WTC11 (cell line): ENCODE results near the gene ADGRL3. TPM values are rescaled to one million over a fixed set of nuclear protein-coding genes. Genes with fewer than 3 reads are reported as not detected.

Experiments used
- ATAC-seq: fragments of 200-7000 bp; cut with Tn5 transposase; 2 replicates; pipeline ENCODE4 v1.10.0; 2021; ENCODE audit warnings: mild to moderate bottlenecking, moderate library complexity
- CTCF ChIA-PET: fragments of 300-600 bp; sonication (Branson Sonifier 250); formaldehyde crosslinking; loops from one replicate; lab custom pipeline; 2021; ENCODE audit warnings: antibody characterized with exemption; lab: Charles Lee
- POLR2A ChIA-PET: fragments of 350-600 bp; sonication (Branson Sonifier 250); formaldehyde crosslinking; loops from one replicate; lab custom pipeline; 2021; ENCODE audit warnings: antibody characterized with exemption; lab: Charles Lee
- DNase-seq: peaks from one replicate; pipeline ENCODE4 v3.0.0; 2021; ENCODE audit warnings: low spot score
- H3K27ac Mint-ChIP-seq: 2 replicates; pipeline ENCODE4 v1.8.0; 2021; ENCODE audit warnings: mixed read lengths
- H3K27me3 Mint-ChIP-seq: 2 replicates; pipeline ENCODE4 v1.8.0; 2021; ENCODE audit warnings: low read depth, mild to moderate bottlenecking, moderate library complexity, mixed read lengths
- H3K36me3 Mint-ChIP-seq: 2 replicates; pipeline ENCODE4 v1.8.0; 2021; ENCODE audit warnings: mixed read lengths
- H3K4me1 Mint-ChIP-seq: 2 replicates; pipeline ENCODE4 v1.8.0; 2022; ENCODE audit warnings: mixed read lengths
- H3K4me3 Mint-ChIP-seq: 2 replicates; pipeline ENCODE4 v1.8.0; 2021; ENCODE audit warnings: mild to moderate bottlenecking, moderate library complexity, mixed read lengths
- H3K9me3 Mint-ChIP-seq: 2 replicates; pipeline ENCODE4 v1.8.0; 2021; ENCODE audit warnings: mixed read lengths
- ARID4B ChIP-seq: sonication (generic); formaldehyde crosslinking; IDR thresholded peaks from 2 replicates; pipeline ENCODE4 v1.8.0; 2023; ENCODE audit warnings: missing genetic modification reagents, mild to moderate bottlenecking, borderline replicate concordance
- CDX4 ChIP-seq: fragments of 250-450 bp; sonication (Bioruptor Pico); IDR thresholded peaks from 2 replicates; pipeline ENCODE4 v1.9.0; 2021; ENCODE audit warnings: moderate library complexity, mild to moderate bottlenecking, inconsistent platforms, borderline replicate concordance
- E2F5 ChIP-seq: sonication (generic); formaldehyde crosslinking; IDR thresholded peaks from 2 replicates; pipeline ENCODE4 v1.8.1; 2022; ENCODE audit warnings: mild to moderate bottlenecking, moderate library complexity, missing genetic modification reagents
- HMGXB4 ChIP-seq: sonication (generic); formaldehyde crosslinking; IDR thresholded peaks from 2 replicates; pipeline ENCODE4 v1.8.1; 2023; ENCODE audit warnings: mild to moderate bottlenecking, moderate library complexity, missing genetic modification reagents
- MAX ChIP-seq: sonication (generic); formaldehyde crosslinking; IDR thresholded peaks from 2 replicates; pipeline ENCODE4 v1.8.0; 2022; ENCODE audit warnings: mild to moderate bottlenecking, missing genetic modification reagents
- MLX ChIP-seq: sonication (generic); formaldehyde crosslinking; IDR thresholded peaks from 2 replicates; pipeline ENCODE4 v1.8.1; 2023; ENCODE audit warnings: mild to moderate bottlenecking, missing genetic modification reagents, moderate library complexity
- NFE2L1 ChIP-seq: sonication (generic); formaldehyde crosslinking; IDR thresholded peaks from 2 replicates; pipeline ENCODE4 v1.8.1; 2023; ENCODE audit warnings: missing genetic modification reagents
- NR1H2 ChIP-seq: sonication (generic); formaldehyde crosslinking; IDR thresholded peaks from 2 replicates; pipeline ENCODE4 v1.9.0; 2021; ENCODE audit warnings: mild to moderate bottlenecking, moderate library complexity, missing genetic modification reagents
- PRDM15 ChIP-seq: sonication (generic); formaldehyde crosslinking; IDR thresholded peaks from 2 replicates; pipeline ENCODE4 v1.8.0; 2022; ENCODE audit warnings: missing genetic modification reagents
- SP1 ChIP-seq: sonication (generic); formaldehyde crosslinking; conservative IDR thresholded peaks from 2 replicates; pipeline ENCODE4 v1.8.1; 2022; ENCODE audit warnings: missing genetic modification reagents
- TEAD1 ChIP-seq: sonication (generic); formaldehyde crosslinking; IDR thresholded peaks from 2 replicates; pipeline ENCODE4 v1.8.0; 2022; ENCODE audit warnings: mild to moderate bottlenecking, missing genetic modification reagents
- TP53 ChIP-seq: sonication (generic); formaldehyde crosslinking; IDR thresholded peaks from 2 replicates; pipeline ENCODE4 v1.8.1; 2023; ENCODE audit warnings: mild to moderate bottlenecking, missing genetic modification reagents
- ZNF263 ChIP-seq: sonication (generic); formaldehyde crosslinking; IDR thresholded peaks from 2 replicates; pipeline ENCODE4 v1.8.1; 2022; ENCODE audit warnings: low read depth, mild to moderate bottlenecking, moderate library complexity, missing genetic modification reagents
- ZNF396 ChIP-seq: fragments of 250-450 bp; sonication (Bioruptor Pico); IDR thresholded peaks from 2 replicates; pipeline ENCODE4 v1.8.0; 2021; ENCODE audit warnings: mild to moderate bottlenecking, moderate library complexity, borderline replicate concordance
- ZNF425 ChIP-seq: fragments of 250-450 bp; sonication (Bioruptor Pico); conservative IDR thresholded peaks from 2 replicates; pipeline ENCODE4 v1.9.0; 2021; ENCODE audit warnings: mild to moderate bottlenecking
- ZNF512 ChIP-seq: sonication (generic); formaldehyde crosslinking; IDR thresholded peaks from 2 replicates; pipeline ENCODE4 v1.8.1; 2022; ENCODE audit warnings: missing genetic modification reagents, borderline replicate concordance
- total RNA-seq: library from RNA; stranded (reverse); gene quantifications from 3 replicates; pipeline ENCODE4 v1.2.3, GENCODE V29; 2021

Gene ADGRL3
- total RNA-seq, 1 experiment from 2014 or later = 8.7 TPM

- Mint-ChIP-seq H3K27me3 (no peaks in the 10 kb centered on the region), H3K4me3 (no peak overlapping the region), H3K27ac (no peak overlapping the region), H3K4me1 (peaks cover 29% of the 10 kb centered on the region), H3K9me3 (no peaks in the 10 kb centered on the region), H3K36me3 (no peaks in the 10 kb centered on the region)
- DNase-seq = no peak
- ATAC-seq = peak; percentile 34; the same call in 1 of the 2 replicates
- TF ChIP-seq HMGXB4 (no peak), ZNF396 (CRISPR knock-in tag) (no peak), SP1 (no peak), MAX (no peak), PRDM15 (CRISPR knock-in tag) (no peak), TEAD1 (CRISPR knock-in tag) (no peak), E2F5 (CRISPR knock-in tag) (no peak), ZNF425 (CRISPR knock-in tag) (no peak), CDX4 (CRISPR knock-in tag) (no peak), ARID4B (no peak), NFE2L1 (CRISPR knock-in tag) (no peak), ZNF263 (CRISPR knock-in tag) (no peak), NR1H2 (CRISPR knock-in tag) (no peak), TP53 (CRISPR knock-in tag) (no peak), MLX (no peak), ZNF512 (CRISPR knock-in tag) (no peak)
- ChIA-PET CTCF (interaction anchor here (1.4 kb wide), 1 partner anchor 39 kb away, joined by 4 read pairs; no protein-coding TSS in a partner anchor), POLR2A (no interaction called here)
These were observed 355.7 kb downstream of the ADGRL3 start for GRCh38 chr4:61555789-61556188.
